Measurements from ENCODE around the gene RFX3.

- TF ChIP-seq, protein P1, sequence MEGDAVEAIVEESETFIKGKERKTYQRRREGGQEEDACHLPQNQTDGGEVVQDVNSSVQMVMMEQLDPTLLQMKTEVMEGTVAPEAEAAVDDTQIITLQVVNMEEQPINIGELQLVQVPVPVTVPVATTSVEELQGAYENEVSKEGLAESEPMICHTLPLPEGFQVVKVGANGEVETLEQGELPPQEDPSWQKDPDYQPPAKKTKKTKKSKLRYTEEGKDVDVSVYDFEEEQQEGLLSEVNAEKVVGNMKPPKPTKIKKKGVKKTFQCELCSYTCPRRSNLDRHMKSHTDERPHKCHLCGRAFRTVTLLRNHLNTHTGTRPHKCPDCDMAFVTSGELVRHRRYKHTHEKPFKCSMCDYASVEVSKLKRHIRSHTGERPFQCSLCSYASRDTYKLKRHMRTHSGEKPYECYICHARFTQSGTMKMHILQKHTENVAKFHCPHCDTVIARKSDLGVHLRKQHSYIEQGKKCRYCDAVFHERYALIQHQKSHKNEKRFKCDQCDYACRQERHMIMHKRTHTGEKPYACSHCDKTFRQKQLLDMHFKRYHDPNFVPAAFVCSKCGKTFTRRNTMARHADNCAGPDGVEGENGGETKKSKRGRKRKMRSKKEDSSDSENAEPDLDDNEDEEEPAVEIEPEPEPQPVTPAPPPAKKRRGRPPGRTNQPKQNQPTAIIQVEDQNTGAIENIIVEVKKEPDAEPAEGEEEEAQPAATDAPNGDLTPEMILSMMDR (IDR thresholded peaks at IDR 0.05; ENCODE audit: extremely low read depth in 1 of 2, insufficient read depth in 1 of 2, low read depth in 1 of 2, low read length in 2 of 2), result no peak
- no peak for TF ChIP-seq MAX (IDR thresholded peaks at IDR 0.05; ENCODE audit: insufficient read depth, insufficient read length)
These were observed 287.6 kb downstream of the RFX3 start for GRCh38 chr9:3238236-3238635.
